Common myeloid progenitor, CD34-positive (primary cell): ENCODE measurements around the gene CDH23.
A peak's percentile ranks its signal among the peaks of the same experiment; 100 is the strongest.

Source experiments
- CTCF ChIA-PET: fragments of 350-600 bp; sonication (Branson Sonifier 250); formaldehyde crosslinking; loops from one replicate; lab custom pipeline; 2021; ENCODE audit warnings: antibody characterized with exemption; lab: Charles Lee
- POLR2A ChIA-PET: fragments of 350-600 bp; sonication (Branson Sonifier 250); formaldehyde crosslinking; loops from one replicate; lab custom pipeline; 2021; ENCODE audit warnings: antibody characterized with exemption; lab: Charles Lee
- DNase-seq, 3 donors: peaks; one replicate each; pipeline versions ENCODE4 v3.0.0 to v3.0.0-alpha.2; 2013
- H3K27ac ChIP-seq, 2 experiments: 1 replicate in 1 of 2; 2 replicates in 1 of 2; pipeline ENCODE4 v1.7.0; 2013; ENCODE audit warnings: inconsistent platforms in 2 of 2, low read length in 2 of 2, mild to moderate bottlenecking in 2 of 2, low read depth in 1 of 2, moderate library complexity in 1 of 2; ENCODE audit not compliant: severe bottlenecking in 2 of 2, insufficient read depth in 1 of 2, poor library complexity in 1 of 2
- H3K27me3 ChIP-seq, 5 experiments: replicated peaks in 2 of 5; 1 replicate in 3 of 5; 2 replicates in 2 of 5; pipeline versions ENCODE4 v1.6.1 to v1.7.0; 2013; ENCODE audit warnings: low read length in 4 of 5, mild to moderate bottlenecking in 2 of 5, moderate library complexity in 2 of 5, inconsistent platforms in 1 of 5; ENCODE audit not compliant: insufficient read depth in 5 of 5, control insufficient read depth in 4 of 5
- H3K36me3 ChIP-seq, 4 experiments: 1 replicate in 2 of 4; 2 replicates in 2 of 4; pipeline versions ENCODE4 v1.6.1 to v1.7.0; 2013; ENCODE audit warnings: low read length in 3 of 4, control low read depth in 1 of 4, mild to moderate bottlenecking in 1 of 4; ENCODE audit not compliant: control insufficient read depth in 4 of 4, insufficient read depth in 4 of 4
- H3K4me1 ChIP-seq, 4 experiments: 1 replicate in 3 of 4; 2 replicates in 1 of 4; pipeline versions ENCODE4 v1.6.1 to v1.7.1; 2013; ENCODE audit warnings: low read length in 3 of 4, mild to moderate bottlenecking in 3 of 4, control low read depth in 1 of 4, inconsistent platforms in 1 of 4, moderate library complexity in 1 of 4; ENCODE audit not compliant: control insufficient read depth in 4 of 4, insufficient read depth in 4 of 4; ENCODE audit errors: control extremely low read depth in 1 of 4
- H3K4me3 ChIP-seq, 7 experiments: 1 replicate in 4 of 7; 2 replicates in 3 of 7; pipeline versions ENCODE4 v1.5.1 to v1.7.0; 2013; ENCODE audit warnings: mild to moderate bottlenecking in 7 of 7, low read length in 6 of 7, moderate library complexity in 6 of 7, inconsistent platforms in 2 of 7, low read depth in 2 of 7, control low read depth in 1 of 7; ENCODE audit not compliant: insufficient read depth in 4 of 7, control insufficient read depth in 1 of 7; ENCODE audit errors: extremely low read depth in 1 of 7
- H3K9me3 ChIP-seq, 5 experiments: 1 replicate in 4 of 5; 2 replicates in 1 of 5; pipeline versions ENCODE4 v1.6.1 to v1.7.1; 2013; ENCODE audit warnings: low read length in 4 of 5, mild to moderate bottlenecking in 2 of 5, inconsistent platforms in 1 of 5, low read depth in 1 of 5, moderate library complexity in 1 of 5; ENCODE audit not compliant: control insufficient read depth in 4 of 5, insufficient read depth in 2 of 5; ENCODE audit errors: control extremely low read depth in 1 of 5
- WGBS: methylation state at CpG from one replicate; pipeline ENCODE4 v1.1.5; 2013; ENCODE audit not compliant: insufficient coverage; 5-methylcytosine and 5-hydroxymethylcytosine counted together

Gene CDH23

DNA sequence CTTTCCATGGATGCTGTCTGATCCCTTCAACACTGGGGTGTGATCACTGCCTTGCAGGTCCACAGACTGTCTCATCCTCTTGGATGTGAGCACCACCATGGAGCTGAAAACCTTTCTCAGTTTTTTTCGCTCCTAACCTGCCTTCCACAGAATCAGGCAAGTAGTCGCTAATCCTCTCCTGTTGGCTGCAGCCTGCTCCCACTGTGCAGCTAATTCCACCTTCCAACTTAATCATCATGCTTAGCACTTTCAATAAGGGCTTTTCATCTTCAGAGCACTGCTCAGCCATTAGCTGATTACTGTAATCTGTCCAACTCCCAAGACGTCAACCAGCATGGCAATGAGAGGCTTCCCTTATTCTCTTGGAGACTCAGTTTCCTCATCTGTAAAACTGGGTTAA lies 15.1 kb upstream of the CDH23 start:
- no peaks in the 10 kb centered on the region for H3K9me3 ChIP-seq
- no peaks in the 10 kb centered on the region for H3K27me3 ChIP-seq
- POLR2A ChIA-PET: no interaction called here
- H3K36me3 ChIP-seq: no peaks in the 10 kb centered on the region
- DNase-seq: no peak
- 100% methylated on average over 3 of the region's 3 CpGs for WGBS
- CTCF ChIA-PET: interaction anchor here (0.9 to 6.3 kb wide), 11 partner anchors 9 to 315 kb away, joined by 3 to 66 read pairs (median 5); partner anchors contain the start of gene SLC29A3
- peaks cover 9 to 42% (median 27%) of the 10 kb centered on the region in 4 experiments for H3K4me1 ChIP-seq
- no peak overlapping the region for H3K27ac ChIP-seq
- H3K4me3 ChIP-seq: no peak overlapping the region

DNA sequence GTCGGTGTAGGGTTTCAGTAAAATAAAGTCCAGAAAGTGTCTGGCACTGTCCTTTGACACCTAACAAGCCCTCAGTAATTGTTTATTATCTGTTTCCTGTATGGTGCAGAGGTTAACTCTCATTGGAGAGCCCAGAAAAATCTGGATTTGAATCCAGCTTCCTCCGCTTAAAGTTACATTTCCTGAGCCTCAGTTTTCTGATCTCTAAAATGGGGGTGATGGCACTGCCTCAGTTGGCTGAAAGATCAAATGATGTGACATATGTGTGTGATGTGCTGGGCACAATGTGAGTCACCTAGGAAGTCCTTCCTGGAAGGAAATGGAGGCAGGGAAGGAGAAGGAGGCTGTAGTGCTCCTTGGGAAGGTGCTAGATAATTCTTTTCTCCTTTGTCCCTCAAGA lies 14.7 kb upstream of the CDH23 start:
- CTCF ChIA-PET: interaction anchor here (0.9 to 6.3 kb wide), 12 partner anchors 8 to 315 kb away, joined by 3 to 66 read pairs (median 5); partner anchors contain the start of gene SLC29A3
- Histone ChIP-seq H3K4me1 (peaks cover 9 to 39% (median 24%) of the 10 kb centered on the region in 4 experiments), H3K9me3 (no peaks in the 10 kb centered on the region), H3K36me3 (no peaks in the 10 kb centered on the region), H3K4me3 (no peak overlapping the region), H3K27ac (no peak overlapping the region), H3K27me3 (no peaks in the 10 kb centered on the region)
- POLR2A ChIA-PET: no interaction called here
- no CpG with 5 or more reads among the region's 2 CpGs for WGBS
- no peak for DNase-seq

DNA sequence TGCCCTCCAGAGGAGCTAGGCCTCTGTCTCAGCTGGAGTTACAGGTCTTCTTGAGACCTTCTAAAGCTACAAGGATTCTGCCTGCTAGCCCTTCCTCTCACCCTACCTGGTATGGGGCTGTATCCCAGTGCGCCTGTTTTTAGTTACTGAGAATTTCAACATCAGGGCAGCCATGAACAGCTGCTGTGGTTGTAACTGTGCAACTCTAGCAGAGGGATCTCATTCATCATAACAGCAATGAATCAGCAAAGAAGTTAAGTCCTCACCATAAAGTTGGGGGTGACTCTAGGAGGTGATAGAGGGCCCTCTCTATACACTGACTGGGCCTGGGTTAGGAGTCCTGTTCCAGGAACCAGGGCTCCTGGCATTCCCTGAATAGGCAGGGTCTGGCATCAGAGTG lies 14.0 kb upstream of the CDH23 start:
- H3K27me3 ChIP-seq: peaks cover 0 to under 1% (median 0%) of the 10 kb centered on the region in 5 experiments
- no peak overlapping the region for H3K4me3 ChIP-seq
- no CpG with 5 or more reads among the region's 1 CpG for WGBS
- H3K9me3 ChIP-seq: no peaks in the 10 kb centered on the region
- no peaks in the 10 kb centered on the region for H3K36me3 ChIP-seq
- peak in 2 of 3 donors; percentile 47 to 50 for DNase-seq
- H3K27ac ChIP-seq: no peak overlapping the region
- POLR2A ChIA-PET: interaction anchor here (0.6 kb wide), 1 partner anchor 188 kb away, joined by 3 read pairs; no protein-coding TSS in a partner anchor
- peaks cover 9 to 33% (median 21%) of the 10 kb centered on the region in 4 experiments for H3K4me1 ChIP-seq
- CTCF ChIA-PET: interaction anchor here (0.9 to 6.3 kb wide), 8 partner anchors 8 to 188 kb away, joined by 3 to 66 read pairs (median 9); partner anchors contain the start of gene SLC29A3

DNA sequence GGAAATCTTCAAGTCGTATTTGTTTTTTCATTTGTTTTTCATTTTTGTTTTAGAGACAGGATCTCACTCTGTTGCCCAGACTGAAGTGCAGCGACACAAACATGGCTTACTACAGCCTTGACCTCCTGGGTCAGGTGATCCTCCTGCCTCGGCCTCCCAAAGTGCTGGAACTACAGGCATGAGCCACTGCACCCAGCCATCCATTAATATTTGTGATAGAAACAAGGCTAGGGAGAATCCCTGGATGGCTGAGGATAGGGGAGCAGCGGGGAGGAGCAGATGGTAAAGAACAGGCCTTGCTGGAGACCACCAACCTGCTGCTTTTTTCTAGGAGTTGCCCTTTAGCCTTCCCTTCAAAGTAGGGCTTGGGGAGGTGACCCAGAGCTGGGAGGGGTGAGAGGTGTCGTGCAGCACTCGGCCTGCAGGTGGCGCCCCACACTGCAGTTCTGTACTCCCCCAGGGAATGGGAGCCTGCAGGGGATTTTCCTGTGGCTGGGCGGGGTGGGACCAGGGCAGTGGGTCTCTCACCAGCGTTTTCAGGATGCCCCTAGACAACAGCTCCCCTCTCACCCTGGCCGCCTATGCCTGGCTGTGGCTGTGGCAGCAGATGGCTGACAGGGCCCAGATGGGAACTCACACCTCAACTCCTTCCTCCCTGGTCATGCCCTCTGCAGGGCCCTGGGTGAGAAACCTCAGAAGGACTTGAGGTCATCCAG lies 12.6 kb upstream of the CDH23 start:
- peaks cover 0 to 1% (median 0%) of the 10 kb centered on the region in 5 experiments for H3K27me3 ChIP-seq
- CTCF ChIA-PET: interaction anchor here (0.8 to 6.3 kb wide), 20 partner anchors 8 to 371 kb away, joined by 3 to 66 read pairs (median 4); partner anchors contain the start of gene SLC29A3
- WGBS: 23% methylated on average over 8 of the region's 10 CpGs

DNA sequence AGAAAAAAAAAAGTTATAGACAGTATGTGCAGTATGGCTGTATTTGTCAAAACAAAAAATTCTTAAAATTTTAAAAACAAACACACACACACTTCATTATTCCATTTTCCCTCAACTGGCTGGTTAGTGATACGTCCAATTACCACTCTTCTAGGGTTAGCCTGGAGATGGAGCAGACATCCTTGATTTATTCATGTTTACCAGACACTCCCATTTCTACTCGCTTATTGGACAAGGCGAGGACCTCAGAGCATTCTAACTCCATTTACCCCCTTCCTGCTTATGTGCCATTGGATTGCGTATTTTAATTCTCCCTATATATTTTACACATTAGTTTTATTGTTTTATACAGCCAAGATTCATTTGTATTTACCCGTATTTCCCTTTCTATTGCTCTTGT lies 8.5 kb upstream of the CDH23 start:
- H3K36me3 ChIP-seq: no peaks in the 10 kb centered on the region
- no peaks in the 10 kb centered on the region for H3K9me3 ChIP-seq
- POLR2A ChIA-PET: interaction anchor here (0.7 kb wide), 1 partner anchor 11 kb away, joined by 4 read pairs; no protein-coding TSS in a partner anchor
- no peak overlapping the region for H3K27ac ChIP-seq
- peaks cover 0 to 4% (median 0%) of the 10 kb centered on the region in 5 experiments for H3K27me3 ChIP-seq
- DNase-seq: no peak
- H3K4me3 ChIP-seq: no peak overlapping the region
- CTCF ChIA-PET: interaction anchor here (1.1 to 4.4 kb wide), 3 partner anchors 11 to 221 kb away, joined by 3 to 35 read pairs (median 5); no protein-coding TSS in a partner anchor
- WGBS: 100% methylated on average over 2 of the region's 5 CpGs
- peaks cover 0 to 14% (median 10%) of the 10 kb centered on the region in 4 experiments for H3K4me1 ChIP-seq

More for the DNA sequence above, 12.6 kb upstream of the CDH23 start:
- H3K4me1 ChIP-seq: peaks cover 1 to 20% (median 11%) of the 10 kb centered on the region in 4 experiments
- H3K27ac ChIP-seq: no peak overlapping the region
- H3K9me3 ChIP-seq: no peaks in the 10 kb centered on the region
- H3K36me3 ChIP-seq: no peaks in the 10 kb centered on the region
- peak; percentile 58 to 81 (median 76) for DNase-seq
- no peak overlapping the region for H3K4me3 ChIP-seq
- POLR2A ChIA-PET: interaction anchor here (0.9 to 1.0 kb wide), 2 partner anchors 14 to 65 kb away, joined by 3 to 4 read pairs; partner anchors contain the start of gene SLC29A3

DNA sequence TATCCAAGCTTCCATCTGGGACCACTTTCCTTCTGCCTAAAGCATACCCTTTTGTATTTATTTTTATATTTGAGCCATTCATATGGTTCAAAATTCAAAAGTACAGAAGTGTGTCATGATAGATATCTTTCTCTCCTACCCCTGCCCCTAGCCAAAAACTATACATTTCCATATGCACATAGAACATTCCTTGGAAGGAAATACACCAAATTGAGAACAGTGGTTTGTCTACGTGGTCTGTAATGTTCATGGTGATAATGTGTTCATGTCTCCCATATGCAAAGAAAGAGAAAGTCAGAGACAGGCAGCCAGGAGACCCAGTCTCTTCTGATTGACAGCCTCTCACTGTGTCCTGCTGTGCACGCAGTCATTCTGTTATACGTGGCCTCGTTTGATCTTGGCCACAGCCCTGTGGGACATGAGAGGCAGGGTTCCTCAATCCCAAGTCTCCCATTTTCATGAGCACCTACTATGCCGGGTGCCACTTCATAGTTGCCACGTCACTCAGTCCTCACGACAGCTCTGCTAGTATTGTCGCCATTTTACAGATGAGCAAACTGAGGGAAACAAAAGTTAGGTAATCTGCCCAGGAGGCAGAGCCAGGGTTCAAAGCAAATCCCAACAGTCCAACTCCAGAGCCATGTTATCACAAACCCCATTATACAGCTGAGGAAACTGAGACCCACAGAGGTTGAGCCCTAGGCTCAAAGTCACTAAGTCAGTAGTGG lies 8.0 kb upstream of the CDH23 start:
- Histone ChIP-seq H3K27ac (no peak overlapping the region), H3K4me3 (no peak overlapping the region), H3K36me3 (no peaks in the 10 kb centered on the region), H3K27me3 (peaks cover 0 to 8% (median 0%) of the 10 kb centered on the region in 5 experiments), H3K4me1 (peaks cover 0 to 14% (median 10%) of the 10 kb centered on the region in 4 experiments), H3K9me3 (no peaks in the 10 kb centered on the region)
- DNase-seq: no peak
- 91% methylated on average over 8 of the region's 8 CpGs for WGBS
- POLR2A ChIA-PET: no interaction called here
- CTCF ChIA-PET: interaction anchor here (1.0 to 8.0 kb wide), 11 partner anchors 10 to 422 kb away, joined by 3 to 42 read pairs (median 5); no protein-coding TSS in a partner anchor
